K562 (cell line): Measurements from ENCODE around the gene NLGN2. TPM values are rescaled to one million over a fixed set of nuclear protein-coding genes. Genes with fewer than 3 reads are reported as not detected.
A peak's percentile ranks its signal among the peaks of the same experiment; 100 is the strongest.

Source experiments
- AFF1 ChIP-seq, 2 experiments: fragments of 450-650 bp; IDR thresholded peaks; 2 replicates each; pipeline ENCODE4 v1.6.1; 2018; ENCODE audit warnings: mild to moderate bottlenecking in 2 of 2, low read depth in 1 of 2; ENCODE audit not compliant: partially characterized antibody in 2 of 2
- CBX8 ChIP-seq: fragments of 200-600 bp; sonication (generic); IDR thresholded peaks from 2 replicates; pipeline ENCODE4 v1.6.1; 2012; ENCODE audit warnings: borderline replicate concordance, mixed run types, low read depth, mild to moderate bottlenecking, moderate library complexity, mixed read lengths, low read length, control low read depth, inconsistent platforms; ENCODE audit not compliant: poor library complexity, severe bottlenecking; ENCODE audit errors: extremely low read depth
- CEBPG ChIP-seq, 3 experiments: fragments of 200-800 bp in 1 of 3; sonication (Bioruptor generic) in 1 of 3; sonication (generic) in 1 of 3; formaldehyde crosslinking in 1 of 3; IDR thresholded peaks in 2 of 3; conservative IDR thresholded peaks in 1 of 3; 2 replicates each; pipeline versions ENCODE4 v1.6.1 to v1.8.0; 2016 to 2022; ENCODE audit warnings: missing compliant biosample characterization in 2 of 3, missing genetic modification characterization in 2 of 3, mild to moderate bottlenecking in 1 of 3, missing genetic modification reagents in 1 of 3
- DPF2 ChIP-seq: fragments of 450-650 bp; IDR thresholded peaks from 2 replicates; pipeline ENCODE4 v1.6.1; 2016
- ESRRB ChIP-seq: fragments of 250-450 bp; sonication (Bioruptor Pico); IDR thresholded peaks from 2 replicates; pipeline ENCODE4 v1.5.0; 2020; ENCODE audit warnings: mild to moderate bottlenecking, moderate library complexity, borderline replicate concordance
- GABPA ChIP-seq: fragments of 200-800 bp; sonication (Bioruptor generic); conservative IDR thresholded peaks from 2 replicates; pipeline ENCODE4 v1.6.1; 2016; ENCODE audit warnings: low read depth, missing genetic modification characterization, missing compliant biosample characterization
- HLTF ChIP-seq: fragments of 450-650 bp; IDR thresholded peaks from 2 replicates; pipeline ENCODE4 v1.6.1; 2016
- MEIS2 ChIP-seq: fragments of 450-650 bp; IDR thresholded peaks from 2 replicates; pipeline ENCODE4 v1.6.1; 2014; ENCODE audit warnings: mild to moderate bottlenecking; ENCODE audit not compliant: partially characterized antibody
- MLX ChIP-seq, 2 experiments: fragments of 450-650 bp in 1 of 2; sonication (generic) in 1 of 2; formaldehyde crosslinking; conservative IDR thresholded peaks; 2 replicates each; pipeline versions ENCODE4 v1.4.0 to v1.8.1; 2020 to 2022; ENCODE audit warnings: mild to moderate bottlenecking in 1 of 2, missing genetic modification reagents in 1 of 2
- NFYB ChIP-seq: IDR thresholded peaks from 2 replicates; pipeline ENCODE4 v1.6.1; 2011; ENCODE audit warnings: mild to moderate bottlenecking, moderate library complexity; ENCODE audit not compliant: insufficient read length; ENCODE audit errors: extremely low read depth
- RBM17 ChIP-seq: fragments of 200-400 bp; formaldehyde crosslinking; IDR thresholded peaks from 2 replicates; pipeline ENCODE4 v1.6.1; 2017; ENCODE audit warnings: low read depth, mild to moderate bottlenecking, low read length, borderline replicate concordance
- SAFB ChIP-seq: fragments of 200-400 bp; formaldehyde crosslinking; IDR thresholded peaks from 2 replicates; pipeline ENCODE4 v1.6.1; 2017; ENCODE audit warnings: low read depth, low read length, borderline replicate concordance
- SP2 ChIP-seq: IDR thresholded peaks from 2 replicates; pipeline ENCODE4 v1.6.1; 2011; ENCODE audit warnings: mild to moderate bottlenecking, low read depth, low read length, moderate library complexity; ENCODE audit not compliant: poor library complexity, severe bottlenecking; ENCODE audit errors: extremely low read depth
- THAP12 ChIP-seq: fragments of 250-450 bp; sonication (Bioruptor Pico); IDR thresholded peaks from 2 replicates; pipeline ENCODE4 v1.9.0; 2021; ENCODE audit warnings: mild to moderate bottlenecking, inconsistent platforms
- THRA ChIP-seq: fragments of 450-650 bp; IDR thresholded peaks from 2 replicates; pipeline ENCODE4 v1.6.1; 2017; ENCODE audit warnings: mild to moderate bottlenecking, moderate library complexity
- ZNF384 ChIP-seq: IDR thresholded peaks from 2 replicates; pipeline ENCODE4 v1.6.1; 2012; ENCODE audit warnings: low read depth, low read length, improper control_type of control experiment
- ZNF764 ChIP-seq: fragments of 250-450 bp; sonication (Bioruptor Pico); IDR thresholded peaks from 2 replicates; pipeline ENCODE4 v1.4.0; 2020; ENCODE audit warnings: low read depth, mild to moderate bottlenecking, moderate library complexity
- polyA plus RNA-seq, 8 experiments: library from polyadenylated mRNA; depleted of rRNA in 4 of 8; stranded (reverse) in 5 of 8; unstranded in 3 of 8; fragments of >200 nt; fragmentation: Nextera tagmentation in 2 of 8; fragmentation: Illumina TruSeq in 1 of 8; extraction: Ambion mirVana in 2 of 8; extraction: Trizol in 1 of 8; gene quantifications; 2 replicates each; pipeline versions ENCODE4 v1.2.1 to v1.2.3, GENCODE V29; 2011 to 2014; ENCODE audit warnings: inconsistent platforms in 1 of 8, missing spikeins in 1 of 8
- total RNA-seq, 7 experiments: library from RNA; depleted of rRNA in 6 of 7; stranded (reverse); fragments of >200 nt in 6 of 7; fragmentation: Illumina TruSeq in 2 of 7; extraction: Trizol in 2 of 7; gene quantifications; 2 replicates each; pipeline versions ENCODE4 v1.2.1 to v1.2.3, GENCODE V29; 2011 to 2021; ENCODE audit warnings: low replicate concordance in 1 of 7

Gene NLGN2
- total and polyA plus RNA-seq, 9 of the 15 experiments (the other 6 are each of a cell fraction or from before 2014, with no cell fraction given), result 0.11 to 7.8 (median 0.77) TPM

- no peak for TF ChIP-seq THAP12
- TF ChIP-seq CEBPG (CRISPR knock-in tag; IDR thresholded peaks at IDR 0.05), result no peak
- TF ChIP-seq CEBPG (tag; conservative IDR thresholded peaks at IDR 0.05 in 1 of 2, IDR thresholded peaks at IDR 0.05 in 1 of 2), result no peak
- TF ChIP-seq ZNF384, result no peak
- TF ChIP-seq RBM17, result no peak
- no peak for TF ChIP-seq MLX (CRISPR knock-in tag; conservative IDR thresholded peaks at IDR 0.05)
- no peak for TF ChIP-seq ESRRB (CRISPR knock-in tag)
- TF ChIP-seq HLTF, result no peak
- no peak for TF ChIP-seq DPF2
- TF ChIP-seq SAFB, result no peak
- peak; percentile 29; the same call in 1 of the 2 replicates for TF ChIP-seq GABPA
- no peak for TF ChIP-seq THRA
- TF ChIP-seq AFF1 (IDR thresholded peaks at IDR 0.05; ENCODE audit: low read depth in 1 of 2, partially characterized antibody in 2 of 2), result no peak
- no peak for TF ChIP-seq ZNF764
- TF ChIP-seq NFYB, result peak; percentile 79
- TF ChIP-seq SP2, result peak; percentile 53
- no peak for TF ChIP-seq CBX8
- TF ChIP-seq MEIS2, result no peak
These were observed 3.5 kb upstream of the NLGN2 start, which contains the start of gene TMEM256 (continued) for GRCh38 chr17:7403977-7404736.
